Activated CD8-positive, alpha-beta T cell treated with anti-CD3 and anti-CD28 coated beads for 36 hours (primary cell): Measurements from ENCODE around the gene ITGBL1. TPM values are rescaled to one million over a fixed set of nuclear protein-coding genes. Genes with fewer than 3 reads are reported as not detected.

Source experiments
- ATAC-seq: fragments of 200-7000 bp; cut with Tn5 transposase; one replicate; pipeline ENCODE4 v1.10.0; 2021; ENCODE audit warnings: mild to moderate bottlenecking, moderate library complexity
- CTCF ChIA-PET: fragments of 350-600 bp; sonication (Branson Sonifier 250); formaldehyde crosslinking; loops from one replicate; lab custom pipeline; 2021; ENCODE audit warnings: antibody characterized with exemption; lab: Charles Lee
- POLR2A ChIA-PET: fragments of 350-600 bp; sonication (Branson Sonifier 250); formaldehyde crosslinking; loops from one replicate; lab custom pipeline; 2021; ENCODE audit warnings: antibody characterized with exemption; lab: Charles Lee
- DNase-seq: peaks from one replicate; pipeline ENCODE4 v3.0.0-alpha.2; 2020
- H3K27ac Mint-ChIP-seq: one replicate; pipeline ENCODE4 v1.8.0; 2021; ENCODE audit warnings: mild to moderate bottlenecking, mixed read lengths
- H3K27me3 Mint-ChIP-seq: one replicate; pipeline ENCODE4 v1.8.0; 2021; ENCODE audit warnings: mixed read lengths
- H3K36me3 Mint-ChIP-seq: one replicate; pipeline ENCODE4 v1.8.0; 2021; ENCODE audit warnings: low read depth, mixed read lengths
- H3K4me1 Mint-ChIP-seq: one replicate; pipeline ENCODE4 v1.8.0; 2021; ENCODE audit warnings: low read depth, mixed read lengths
- H3K4me3 Mint-ChIP-seq: one replicate; pipeline ENCODE4 v1.8.0; 2021; ENCODE audit warnings: mild to moderate bottlenecking, moderate library complexity, mixed read lengths
- H3K9me3 Mint-ChIP-seq: one replicate; pipeline ENCODE4 v1.8.0; 2021; ENCODE audit warnings: mixed read lengths
- CTCF ChIP-seq: fragments of 200-600 bp; IDR thresholded peaks from one replicate; pipeline ENCODE4 v1.8.0; 2022; ENCODE audit warnings: antibody characterized with exemption, mild to moderate bottlenecking
- intact Hi-C: fragments of 100-400 bp; cut with micrococcal nuclease; formaldehyde crosslinking; loops from one replicate; pipeline ENCODE4 v1.10.0; 2022
- total RNA-seq, 2 experiments: library from RNA; stranded (reverse); gene quantifications; one replicate each; pipeline ENCODE4 v1.2.3, GENCODE V29; 2021

Gene ITGBL1
- total RNA-seq, 2 experiments from 2014 or later: not detected

GRCh38 chr13:101639711-101640110 lies 187.2 kb downstream of the ITGBL1 start:
- no peaks in the 10 kb centered on the region for H3K9me3 Mint-ChIP-seq
- no peak overlapping the region for H3K27ac Mint-ChIP-seq
- intact Hi-C loops: no loop called here
- no peak for TF ChIP-seq CTCF
- ChIA-PET CTCF (no interaction called here), POLR2A (no interaction called here)
- H3K4me1 Mint-ChIP-seq: no peaks in the 10 kb centered on the region
- no peak overlapping the region for H3K4me3 Mint-ChIP-seq
- DNase-seq (no peak), ATAC-seq (no peak)
- H3K36me3 Mint-ChIP-seq: no peaks in the 10 kb centered on the region
- H3K27me3 Mint-ChIP-seq: no peaks in the 10 kb centered on the region

GRCh38 chr13:101640788-101641400 lies 188.4 kb downstream of the ITGBL1 start:
- no peak for DNase-seq
- CTCF ChIA-PET: no interaction called here
- no peak overlapping the region for H3K4me3 Mint-ChIP-seq
- H3K9me3 Mint-ChIP-seq: no peaks in the 10 kb centered on the region
- no peak for TF ChIP-seq CTCF
- no peak for ATAC-seq
- H3K27me3 Mint-ChIP-seq: peaks cover 2% of the 10 kb centered on the region
- H3K36me3 Mint-ChIP-seq: no peaks in the 10 kb centered on the region
- H3K27ac Mint-ChIP-seq: no peak overlapping the region
- intact Hi-C loops: no loop called here
- POLR2A ChIA-PET: interaction anchor here (0.6 kb wide), 1 partner anchor 122 kb away, joined by 3 read pairs; no protein-coding TSS in a partner anchor
- no peaks in the 10 kb centered on the region for H3K4me1 Mint-ChIP-seq

- no peak for TF ChIP-seq CTCF
- CTCF ChIA-PET: no interaction called here
- intact Hi-C loops: no loop called here
- H3K36me3 Mint-ChIP-seq: no peaks in the 10 kb centered on the region
- POLR2A ChIA-PET: no interaction called here
- H3K4me3 Mint-ChIP-seq: no peak overlapping the region
- DNase-seq (no peak), ATAC-seq (no peak)
- H3K9me3 Mint-ChIP-seq: no peaks in the 10 kb centered on the region
- H3K27ac Mint-ChIP-seq: no peak overlapping the region
- peaks cover 8% of the 10 kb centered on the region for H3K27me3 Mint-ChIP-seq
- no peaks in the 10 kb centered on the region for H3K4me1 Mint-ChIP-seq
Measured at GRCh38 chr13:101645871-101646270, 193.4 kb downstream of the ITGBL1 start.

GRCh38 chr13:101647760-101648159 lies 195.3 kb downstream of the ITGBL1 start:
- no peak for TF ChIP-seq CTCF
- POLR2A ChIA-PET: no interaction called here
- no peak for ATAC-seq
- Mint-ChIP-seq H3K36me3 (no peaks in the 10 kb centered on the region), H3K27ac (no peak overlapping the region), H3K27me3 (peaks cover 13% of the 10 kb centered on the region), H3K4me3 (no peak overlapping the region), H3K4me1 (no peaks in the 10 kb centered on the region), H3K9me3 (no peaks in the 10 kb centered on the region)
- no peak for DNase-seq
- CTCF ChIA-PET: no interaction called here
- intact Hi-C loops: no loop called here

- DNase-seq (no peak), ATAC-seq (no peak)
- H3K4me1 Mint-ChIP-seq: no peaks in the 10 kb centered on the region
- no peak overlapping the region for H3K4me3 Mint-ChIP-seq
- intact Hi-C loops: no loop called here
- TF ChIP-seq CTCF: no peak
- H3K27ac Mint-ChIP-seq: no peak overlapping the region
- peaks cover 16% of the 10 kb centered on the region for H3K27me3 Mint-ChIP-seq
- H3K36me3 Mint-ChIP-seq: no peaks in the 10 kb centered on the region
- POLR2A ChIA-PET: interaction anchor here (0.7 kb wide), 1 partner anchor 31 kb away, joined by 3 read pairs; no protein-coding TSS in a partner anchor
- no peaks in the 10 kb centered on the region for H3K9me3 Mint-ChIP-seq
- CTCF ChIA-PET: no interaction called here
Measured at GRCh38 chr13:101648766-101649487, 196.5 kb downstream of the ITGBL1 start.
